Neutrophil (primary cell): ENCODE results near the gene TPST2.

Experiments used
- H3K27ac ChIP-seq: fragments of 200-600 bp; sonication (generic); 2 replicates; pipeline ENCODE4 v1.5.1; 2016; ENCODE audit warnings: mild to moderate bottlenecking, moderate library complexity
- H3K27me3 ChIP-seq: fragments of 200-600 bp; sonication (generic); 2 replicates; pipeline ENCODE4 v1.6.0; 2016; ENCODE audit warnings: mild to moderate bottlenecking
- H3K36me3 ChIP-seq: fragments of 200-600 bp; sonication (generic); 2 replicates; pipeline ENCODE4 v1.5.1; 2017
- H3K4me1 ChIP-seq, 2 experiments: fragments of 200-600 bp in 1 of 2; sonication (generic) in 1 of 2; 1 replicate in 1 of 2; 2 replicates in 1 of 2; pipeline versions ENCODE4 v1.5.1 to v1.6.1; 2013 to 2016; ENCODE audit warnings: low read depth in 1 of 2, low read length in 1 of 2, mild to moderate bottlenecking in 1 of 2, moderate library complexity in 1 of 2; ENCODE audit not compliant: control insufficient read depth in 1 of 2, insufficient read depth in 1 of 2
- H3K4me3 ChIP-seq, 2 experiments: fragments of 200-600 bp in 1 of 2; sonication (generic) in 1 of 2; 1 replicate in 1 of 2; 2 replicates in 1 of 2; pipeline ENCODE4 v1.5.1; 2013 to 2016; ENCODE audit warnings: low read depth in 1 of 2, low read length in 1 of 2, mild to moderate bottlenecking in 1 of 2, moderate library complexity in 1 of 2
- H3K9me3 ChIP-seq: fragments of 200-600 bp; sonication (generic); 2 replicates; pipeline ENCODE4 v1.5.1; 2016
- TF ChIP-seq, protein P1 (sequence below): fragments of 200-600 bp; sonication (generic); IDR thresholded peaks from 2 replicates; pipeline ENCODE4 v1.5.1; 2016; ENCODE audit warnings: antibody characterized with exemption

The TPST2 gene

GRCh38 chr22:26579331-26579886 is 10.5 kb downstream of the TPST2 start:
- H3K27ac ChIP-seq = peak overlapping the region; percentile 87
- H3K9me3 ChIP-seq = no peaks in the 10 kb centered on the region
- peaks cover 29% of the 10 kb centered on the region for H3K36me3 ChIP-seq
- H3K4me1 ChIP-seq = peaks cover 62 to 63% of the 10 kb centered on the region in 2 experiments
- H3K4me3 ChIP-seq = peak overlapping the region; percentile 17 to 45
- TF ChIP-seq, protein P1, sequence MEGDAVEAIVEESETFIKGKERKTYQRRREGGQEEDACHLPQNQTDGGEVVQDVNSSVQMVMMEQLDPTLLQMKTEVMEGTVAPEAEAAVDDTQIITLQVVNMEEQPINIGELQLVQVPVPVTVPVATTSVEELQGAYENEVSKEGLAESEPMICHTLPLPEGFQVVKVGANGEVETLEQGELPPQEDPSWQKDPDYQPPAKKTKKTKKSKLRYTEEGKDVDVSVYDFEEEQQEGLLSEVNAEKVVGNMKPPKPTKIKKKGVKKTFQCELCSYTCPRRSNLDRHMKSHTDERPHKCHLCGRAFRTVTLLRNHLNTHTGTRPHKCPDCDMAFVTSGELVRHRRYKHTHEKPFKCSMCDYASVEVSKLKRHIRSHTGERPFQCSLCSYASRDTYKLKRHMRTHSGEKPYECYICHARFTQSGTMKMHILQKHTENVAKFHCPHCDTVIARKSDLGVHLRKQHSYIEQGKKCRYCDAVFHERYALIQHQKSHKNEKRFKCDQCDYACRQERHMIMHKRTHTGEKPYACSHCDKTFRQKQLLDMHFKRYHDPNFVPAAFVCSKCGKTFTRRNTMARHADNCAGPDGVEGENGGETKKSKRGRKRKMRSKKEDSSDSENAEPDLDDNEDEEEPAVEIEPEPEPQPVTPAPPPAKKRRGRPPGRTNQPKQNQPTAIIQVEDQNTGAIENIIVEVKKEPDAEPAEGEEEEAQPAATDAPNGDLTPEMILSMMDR = no peak
- no peaks in the 10 kb centered on the region for H3K27me3 ChIP-seq

GRCh38 chr22:26577081-26577480 is 12.9 kb downstream of the TPST2 start:
- TF ChIP-seq, protein P1 = no peak
- H3K4me1 ChIP-seq = peaks cover 86% of the 10 kb centered on the region in 2 experiments
- H3K4me3 ChIP-seq = no peak overlapping the region
- H3K36me3 ChIP-seq = peaks cover 12% of the 10 kb centered on the region
- H3K27me3 ChIP-seq = no peaks in the 10 kb centered on the region
- H3K9me3 ChIP-seq = no peaks in the 10 kb centered on the region
- H3K27ac ChIP-seq = peak overlapping the region; percentile 70

GRCh38 chr22:26576026-26576680 is 13.8 kb downstream of the TPST2 start:
- no peaks in the 10 kb centered on the region for H3K27me3 ChIP-seq
- H3K9me3 ChIP-seq = no peaks in the 10 kb centered on the region
- H3K36me3 ChIP-seq = peaks cover 2% of the 10 kb centered on the region
- no peak overlapping the region for H3K4me3 ChIP-seq
- H3K4me1 ChIP-seq = peaks cover 94 to 95% of the 10 kb centered on the region in 2 experiments
- TF ChIP-seq, protein P1 = no peak
- H3K27ac ChIP-seq = peak overlapping the region; percentile 70

GRCh38 chr22:26574001-26574723 is 15.8 kb downstream of the TPST2 start:
- H3K27ac ChIP-seq = peak overlapping the region; percentile 94
- H3K36me3 ChIP-seq = no peaks in the 10 kb centered on the region
- TF ChIP-seq, protein P1 = no peak
- peaks cover 90% of the 10 kb centered on the region in 2 experiments for H3K4me1 ChIP-seq
- no peaks in the 10 kb centered on the region for H3K9me3 ChIP-seq
- peak overlapping the region; percentile 36 to 51 for H3K4me3 ChIP-seq
- no peaks in the 10 kb centered on the region for H3K27me3 ChIP-seq

GRCh38 chr22:26573026-26573662 is 16.8 kb downstream of the TPST2 start:
- H3K9me3 ChIP-seq = no peaks in the 10 kb centered on the region
- peaks cover 80 to 85% of the 10 kb centered on the region in 2 experiments for H3K4me1 ChIP-seq
- H3K27ac ChIP-seq = peak overlapping the region; percentile 94
- H3K36me3 ChIP-seq = no peaks in the 10 kb centered on the region
- peak overlapping the region; percentile 36 to 51 for H3K4me3 ChIP-seq
- TF ChIP-seq, protein P1 = no peak
- no peaks in the 10 kb centered on the region for H3K27me3 ChIP-seq
